Forelimb muscle (tissue), 1 donor: ENCODE measurements around the gene LUC7L3. TPM values are rescaled to one million over a fixed set of nuclear protein-coding genes. Genes with fewer than 3 reads are reported as not detected.
"Not testable (repeated sequence)": the region's sequence is repeated elsewhere in the genome, so short reads cannot be mapped to it uniquely, and the experiment has no call there.

Source experiments
- DNase-seq: peaks from one replicate; pipeline ENCODE4 v3.0.0-alpha.2; 2013; ENCODE audit warnings: low read depth
- polyA plus RNA-seq: library from polyadenylated mRNA; unstranded; fragments of 120-200 nt; gene quantifications from one replicate; pipeline ENCODE4 v1.2.1, GENCODE V29; 2013; ENCODE audit not compliant: insufficient read length

Gene LUC7L3
- polyA plus RNA-seq, 1 donor = 299 TPM

DNA sequence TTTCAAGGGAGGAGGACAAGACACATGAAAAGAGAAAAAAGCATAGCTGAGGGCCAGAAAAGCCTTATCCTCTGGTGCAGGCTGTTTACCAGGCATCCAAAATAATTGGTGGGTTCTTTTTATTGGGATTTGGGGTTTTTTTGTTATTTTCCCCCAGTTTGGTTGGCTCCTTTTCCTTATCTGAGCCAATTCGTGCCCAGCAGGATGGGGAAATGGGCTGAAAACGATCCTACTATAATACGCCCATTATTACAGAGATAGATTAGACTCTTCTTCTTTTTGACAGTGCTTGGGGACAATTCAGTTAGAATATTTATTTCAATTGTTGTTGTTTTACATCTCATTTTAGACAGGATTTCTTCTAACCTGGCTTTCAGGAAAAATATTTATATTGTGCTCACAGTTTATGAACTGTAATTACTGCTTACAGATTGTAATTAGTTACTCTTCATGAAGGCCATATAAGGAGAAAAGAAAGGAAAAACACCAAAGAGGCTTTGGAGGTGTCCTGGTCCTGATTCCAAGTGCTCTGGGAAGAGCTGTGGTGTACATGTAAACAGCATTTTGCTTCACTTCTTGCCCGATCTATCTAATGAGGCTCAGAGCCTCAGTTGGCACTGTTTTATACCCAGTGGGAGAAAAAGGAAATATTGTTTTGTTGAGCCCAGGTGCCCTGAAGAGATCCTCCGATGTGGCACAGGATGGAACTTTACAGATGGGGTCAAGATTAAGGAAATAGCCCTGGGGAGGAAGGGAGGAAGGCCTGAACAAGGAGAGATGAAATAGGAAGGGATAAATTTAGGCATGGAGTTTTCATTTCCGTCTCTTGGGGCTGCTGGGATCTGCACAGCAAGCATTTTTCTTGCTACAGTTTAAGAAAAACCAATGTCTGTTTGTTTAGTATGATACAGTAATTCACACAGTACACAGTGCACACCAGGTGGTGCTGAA is 11.1 kb upstream of the LUC7L3 start:
- DNase-seq = no peak

DNA sequence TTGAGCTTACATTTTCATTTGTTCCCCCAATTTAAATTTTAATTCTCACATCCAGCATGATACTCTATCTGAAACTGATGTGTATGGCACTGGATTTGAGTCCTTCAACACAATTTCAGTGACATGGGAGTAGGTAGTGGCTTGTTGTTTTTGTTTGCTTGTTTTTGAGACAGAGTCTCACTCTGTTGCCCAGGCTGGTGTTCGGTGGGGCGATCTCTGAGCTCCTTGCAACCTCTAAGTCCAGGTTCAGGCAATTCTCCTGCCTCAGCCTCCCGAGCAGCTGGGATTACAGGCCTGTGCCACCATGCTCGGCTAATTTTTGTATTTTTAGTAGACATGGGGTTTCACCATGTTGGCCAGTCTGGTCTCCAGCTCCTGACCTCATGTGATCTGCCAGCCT is 10.3 kb upstream of the LUC7L3 start:
- not testable (repeated sequence) for DNase-seq

DNA sequence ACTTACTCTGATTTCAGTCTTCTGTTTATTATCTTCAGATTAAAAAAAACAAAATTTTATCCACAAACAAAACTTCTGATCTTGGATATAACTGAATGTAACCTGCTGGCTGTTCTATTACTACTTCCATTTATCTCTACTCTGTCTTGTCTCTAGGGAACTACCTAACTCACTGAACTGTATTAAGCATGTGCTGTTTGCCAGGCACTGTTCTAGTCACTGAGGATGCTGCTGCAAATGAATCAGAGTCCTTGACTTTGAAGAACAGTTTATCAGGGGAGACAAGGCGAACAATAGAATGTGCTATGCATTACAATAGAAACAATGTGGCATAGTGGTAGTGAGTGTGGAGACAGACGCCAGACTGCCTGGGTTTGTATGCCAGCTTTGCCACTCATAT is 9.4 kb upstream of the LUC7L3 start:
- DNase-seq = no peak

DNA sequence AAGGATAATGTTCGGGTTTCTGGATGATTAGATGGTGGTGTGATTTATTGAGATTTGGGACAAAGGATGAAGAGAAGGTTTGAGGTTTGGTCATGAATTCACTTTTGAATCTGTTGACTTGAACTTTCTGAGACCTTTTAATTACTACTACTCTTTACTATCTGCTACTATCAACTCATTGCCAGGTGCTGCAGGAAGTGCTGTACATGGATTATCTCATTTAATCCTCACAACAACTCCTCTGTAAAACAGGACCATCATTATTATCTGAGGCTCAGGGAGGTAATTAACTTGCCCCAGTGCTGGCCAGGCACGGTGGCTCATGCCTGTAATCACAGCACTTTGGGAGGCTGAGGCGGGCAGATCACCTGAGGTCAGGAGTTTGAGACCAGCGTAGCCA is 8.8 kb upstream of the LUC7L3 start:
- no peak for DNase-seq

DNA sequence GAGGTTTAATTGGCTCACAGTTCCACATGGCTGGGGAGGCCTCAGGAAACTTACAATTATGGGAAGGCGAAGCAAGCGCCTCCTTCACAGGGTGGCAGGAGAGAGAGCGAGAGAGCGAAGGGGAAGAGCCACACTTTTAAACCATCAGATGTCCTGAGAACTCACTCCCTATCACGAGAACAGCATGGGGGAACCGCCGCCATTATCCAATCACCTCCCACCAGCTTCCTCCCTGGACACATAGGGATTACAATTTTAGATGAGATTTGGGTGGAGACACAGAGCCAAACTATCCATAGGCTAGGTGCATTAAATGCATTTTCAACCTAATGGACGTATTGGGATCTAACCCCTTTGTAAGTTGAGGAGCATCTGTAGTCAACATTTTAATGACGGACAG is 6.8 kb upstream of the LUC7L3 start:
- no peak for DNase-seq

DNA sequence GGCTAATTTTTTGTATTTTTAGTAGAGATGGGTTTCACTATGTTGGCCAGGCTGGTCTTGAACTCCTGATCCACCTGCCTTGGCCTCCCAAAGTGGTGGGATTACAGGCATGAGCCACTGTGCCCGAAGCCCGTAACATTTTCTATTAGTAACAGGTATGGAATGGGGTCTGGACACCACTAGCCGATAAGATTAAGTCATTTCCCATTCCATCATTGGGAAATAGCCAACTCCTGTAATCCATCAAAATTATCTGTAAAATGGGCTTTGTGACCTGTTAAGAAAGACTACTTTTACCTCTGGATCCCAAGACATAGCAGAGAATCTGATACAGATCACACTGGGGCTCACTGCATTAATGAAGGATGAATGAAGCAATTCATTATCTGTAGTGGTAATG is 3.9 kb upstream of the LUC7L3 start:
- DNase-seq = no peak

DNA sequence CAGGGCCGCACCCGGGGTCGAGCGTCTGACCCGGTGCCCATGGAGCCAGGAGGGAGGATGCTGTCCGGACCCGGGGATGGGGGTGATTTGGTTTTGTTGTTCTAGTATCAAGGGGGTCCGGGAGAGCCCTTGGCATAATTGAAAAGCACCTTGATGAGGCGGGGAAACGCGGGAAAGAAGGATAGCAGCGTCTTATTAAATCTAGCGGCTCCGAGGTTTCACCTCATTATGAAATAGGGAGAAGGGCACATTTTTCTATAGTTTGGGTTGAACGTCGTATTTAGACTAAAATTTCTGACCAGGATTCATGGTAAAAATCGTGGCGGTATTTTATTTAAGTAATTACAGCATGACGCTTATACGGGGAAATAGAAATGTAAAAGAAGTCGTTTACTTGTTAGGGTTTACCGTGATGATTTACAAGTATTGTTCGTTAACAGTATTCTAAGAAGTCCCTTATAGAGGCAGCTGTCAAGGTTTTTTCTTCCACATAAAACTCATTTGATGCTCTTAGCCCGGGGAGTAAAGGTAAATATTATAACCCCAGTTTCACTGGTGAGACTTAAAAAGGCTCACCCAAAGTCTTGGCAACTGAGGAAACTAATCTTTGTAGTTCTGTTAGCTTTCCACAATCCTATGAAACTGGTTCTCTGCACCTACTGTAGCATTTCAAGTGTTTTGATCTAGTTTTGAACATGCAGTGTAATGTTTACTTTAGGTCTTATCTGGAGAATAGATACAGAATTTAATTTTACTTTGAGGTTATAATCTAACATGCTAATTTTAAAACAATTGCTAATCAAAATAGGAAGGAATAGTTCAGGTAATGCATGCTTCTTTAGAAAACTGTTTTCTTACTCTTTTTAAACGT is 756 bp downstream of the LUC7L3 start:
- no peak for DNase-seq

DNA sequence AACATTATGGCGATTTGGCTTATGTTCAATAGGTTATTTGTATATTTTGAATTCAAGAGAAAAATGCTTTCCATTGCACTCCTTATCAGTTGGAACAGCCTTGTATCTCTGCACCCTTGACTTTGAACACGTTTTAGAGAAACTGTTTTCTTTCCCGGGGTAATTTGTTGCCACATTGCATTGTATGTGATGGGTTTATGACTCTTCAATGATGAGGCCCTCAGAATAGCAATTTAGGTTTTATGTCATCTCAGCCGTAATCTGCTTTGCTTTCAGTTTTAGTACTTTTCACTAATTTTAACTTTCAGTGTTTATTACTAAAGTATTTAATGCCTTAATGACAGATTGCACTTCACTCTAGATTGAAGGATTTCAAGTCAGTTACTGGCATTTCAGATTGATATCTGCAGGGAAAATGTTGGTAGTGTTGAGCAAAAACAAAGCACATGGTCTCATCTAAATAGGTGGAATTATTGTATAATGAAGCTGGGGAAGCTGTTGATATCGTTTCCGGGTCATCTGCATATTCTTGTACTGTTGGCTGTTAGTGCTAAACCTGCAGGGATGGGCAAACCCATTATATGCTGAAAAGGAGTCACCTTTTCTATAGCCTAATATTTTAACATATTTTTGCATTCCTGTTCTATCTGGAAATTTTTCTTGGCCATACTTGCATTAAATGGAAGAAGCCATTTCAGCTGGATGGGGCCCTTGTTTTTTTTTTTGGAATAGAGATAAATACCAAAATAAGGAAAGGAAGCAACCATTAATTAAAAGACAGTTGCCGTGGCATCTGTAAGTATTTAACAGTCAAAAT is 2.0 kb downstream of the LUC7L3 start:
- no peak for DNase-seq

DNA sequence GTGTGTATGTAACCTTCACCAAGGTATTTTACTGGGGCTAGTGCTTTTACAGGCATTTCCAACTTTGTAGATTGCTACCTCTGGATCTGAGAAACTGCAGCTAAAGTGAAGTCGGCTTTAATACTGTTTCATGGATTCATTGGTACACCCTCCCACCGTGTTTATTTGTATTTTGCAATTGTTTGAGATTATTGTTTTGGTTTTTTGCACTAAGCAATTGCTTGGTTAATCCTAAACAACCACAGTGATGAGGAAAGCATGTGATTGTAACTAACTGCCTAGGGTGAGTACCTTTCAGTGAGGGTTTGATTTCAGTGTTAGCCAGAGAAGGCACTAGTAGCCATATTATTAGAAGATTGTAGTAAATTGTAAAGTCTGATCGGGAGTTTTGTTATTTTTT is 3.3 kb downstream of the LUC7L3 start:
- no peak for DNase-seq

DNA sequence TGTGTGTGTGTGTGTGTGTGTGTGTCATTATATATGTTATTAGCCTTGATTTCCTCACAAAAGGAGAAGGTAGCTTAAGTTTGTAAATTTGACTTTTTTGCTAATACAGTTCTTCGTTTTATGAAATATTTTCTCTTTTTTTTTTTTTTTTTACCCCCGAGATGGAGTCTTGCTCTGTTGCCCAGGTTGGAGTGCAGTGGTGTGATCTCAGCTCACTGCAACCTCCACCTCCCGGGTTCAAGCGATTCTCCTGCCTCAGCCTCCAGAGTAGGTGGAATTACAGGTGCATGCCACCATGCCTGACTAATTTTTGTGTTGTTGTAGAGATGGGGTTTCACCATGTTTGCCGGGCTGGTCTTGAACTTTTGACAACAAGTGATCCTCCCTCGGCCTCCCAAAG is 5.2 kb downstream of the LUC7L3 start:
- DNase-seq = not testable (repeated sequence)

DNA sequence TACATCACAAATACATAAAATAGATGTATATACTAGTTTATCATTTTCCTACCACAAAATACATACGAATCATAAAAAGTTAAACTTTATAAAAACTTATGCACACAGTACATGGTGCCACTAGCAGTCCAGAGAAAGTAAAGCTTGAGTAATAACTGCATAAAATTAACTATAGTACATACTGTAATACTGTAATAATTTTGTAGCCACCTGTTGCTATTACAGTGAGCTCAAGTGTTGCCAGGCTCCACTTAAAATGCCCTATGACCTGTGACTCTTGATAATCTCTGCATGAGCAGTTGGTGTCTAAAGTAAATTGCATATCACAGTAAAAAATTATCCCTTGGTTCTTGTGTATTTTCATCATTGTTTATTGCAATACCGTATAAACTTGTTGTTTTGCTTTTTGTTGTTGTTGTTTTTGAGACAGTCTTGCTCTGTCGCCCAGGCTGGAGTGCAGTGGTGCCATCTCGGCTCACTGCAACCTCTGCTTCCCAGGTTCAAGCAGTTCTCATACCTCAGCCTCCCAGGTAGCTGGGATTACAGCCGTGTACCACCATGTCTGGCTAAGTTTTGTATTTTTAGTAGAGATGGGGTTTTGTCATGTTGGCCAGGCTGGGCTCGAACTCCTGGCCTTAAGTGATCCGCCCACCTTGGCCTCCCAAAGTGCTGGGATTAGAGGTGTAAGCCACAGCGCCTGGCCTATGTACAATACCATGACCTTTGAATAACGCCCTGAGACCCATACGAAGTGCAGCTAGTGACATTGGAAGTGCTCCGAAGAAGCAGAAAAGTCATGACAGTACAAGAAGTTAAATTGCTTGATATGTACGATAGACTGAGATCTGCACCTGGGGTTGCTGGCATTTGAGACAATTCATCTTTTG is 6.6 kb downstream of the LUC7L3 start:
- no peak for DNase-seq

DNA sequence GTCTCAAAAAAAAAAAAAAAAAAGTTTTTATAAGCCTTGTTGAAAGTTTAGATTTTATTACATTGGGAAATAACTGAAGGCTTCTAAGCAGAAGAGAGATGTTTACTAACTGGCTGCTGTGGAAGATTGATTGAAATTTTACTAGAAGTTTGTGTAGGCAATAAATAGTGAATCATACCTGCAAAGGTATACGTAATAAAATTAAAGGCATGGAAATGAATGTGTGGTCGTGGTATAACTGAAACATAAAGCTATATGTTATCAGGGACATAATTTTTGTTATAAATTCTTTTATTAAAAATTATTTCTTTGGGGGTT is 8.7 kb downstream of the LUC7L3 start:
- DNase-seq = no peak

DNA sequence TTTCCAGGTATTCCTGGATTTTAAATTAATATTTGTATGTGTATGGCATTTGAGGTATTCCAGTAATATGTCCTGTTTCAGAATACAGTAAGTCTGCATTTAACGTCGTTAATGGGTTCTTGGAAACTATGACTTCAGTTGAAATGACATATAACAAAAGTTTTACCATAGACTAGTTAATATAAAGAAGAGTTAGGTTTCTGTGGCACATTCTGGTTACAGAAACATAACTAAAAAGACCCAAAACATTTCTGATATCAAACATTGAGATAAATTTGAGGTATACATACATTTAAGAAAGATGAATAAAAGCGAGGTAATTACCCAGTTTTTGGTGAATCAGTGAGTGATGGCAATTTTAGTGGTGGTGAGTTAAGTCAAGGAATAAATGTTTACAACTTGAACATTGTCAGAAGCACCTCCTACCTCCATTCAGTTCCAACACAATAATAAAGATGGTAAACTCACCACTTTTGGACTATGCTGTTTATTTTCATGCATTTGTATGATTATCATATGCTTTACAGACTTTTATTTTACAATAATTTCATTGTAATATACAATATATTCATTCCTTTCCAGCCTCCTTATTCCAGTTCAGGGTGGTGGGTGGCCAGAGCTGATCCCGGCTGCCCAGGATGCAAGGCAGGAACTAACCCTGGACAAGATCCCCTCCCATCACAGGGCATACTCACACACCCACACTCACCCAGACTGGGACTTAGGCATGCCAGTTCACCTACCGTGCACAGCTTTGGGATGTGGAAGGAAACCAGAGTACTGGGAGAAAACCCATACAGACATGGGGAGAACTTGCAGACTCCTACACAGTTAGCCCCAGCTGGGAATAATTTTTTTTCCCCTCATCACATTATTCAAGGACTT is 9.7 kb downstream of the LUC7L3 start:
- DNase-seq = no peak

DNA sequence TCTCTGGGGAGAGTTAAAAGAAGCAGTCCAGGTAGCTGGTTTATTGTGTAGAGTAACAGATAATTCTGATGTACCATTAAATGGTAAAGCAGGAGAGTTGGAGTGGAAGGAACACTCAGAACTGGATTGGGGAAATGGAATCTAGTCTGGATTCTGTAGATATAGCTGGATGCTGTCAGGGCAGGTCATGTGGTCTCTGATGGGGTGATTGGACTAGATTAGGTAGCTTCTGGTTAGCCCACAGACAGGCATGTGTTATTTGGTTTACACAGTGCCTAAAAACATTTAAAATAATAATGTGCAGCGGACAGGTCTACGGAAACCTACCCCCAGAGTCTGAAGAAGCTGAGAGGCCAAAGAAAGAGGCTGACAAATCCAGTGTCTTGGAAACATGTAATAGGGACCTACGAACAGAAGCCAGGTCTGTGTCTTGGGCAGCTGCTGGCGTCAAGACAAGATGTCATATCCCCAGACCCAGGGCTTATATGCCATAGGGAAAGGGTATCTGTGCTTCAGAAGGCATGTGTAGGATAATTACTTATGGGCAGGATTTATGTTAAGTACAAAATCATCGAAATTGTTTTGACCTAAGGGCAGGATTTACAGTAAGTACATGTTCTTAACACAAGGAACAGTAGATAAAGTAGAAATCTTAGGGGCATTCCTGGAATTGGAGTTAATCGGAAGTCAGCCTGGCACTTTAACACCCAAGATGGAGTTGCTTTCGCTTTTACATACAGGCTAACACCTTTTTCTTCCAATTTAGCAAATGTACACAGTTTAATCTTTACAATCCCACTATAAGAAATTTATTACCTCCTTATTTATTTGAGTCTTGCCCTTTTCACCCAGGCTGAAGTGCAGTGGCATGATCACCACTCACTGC is 12.4 kb downstream of the LUC7L3 start:
- DNase-seq = no peak

DNA sequence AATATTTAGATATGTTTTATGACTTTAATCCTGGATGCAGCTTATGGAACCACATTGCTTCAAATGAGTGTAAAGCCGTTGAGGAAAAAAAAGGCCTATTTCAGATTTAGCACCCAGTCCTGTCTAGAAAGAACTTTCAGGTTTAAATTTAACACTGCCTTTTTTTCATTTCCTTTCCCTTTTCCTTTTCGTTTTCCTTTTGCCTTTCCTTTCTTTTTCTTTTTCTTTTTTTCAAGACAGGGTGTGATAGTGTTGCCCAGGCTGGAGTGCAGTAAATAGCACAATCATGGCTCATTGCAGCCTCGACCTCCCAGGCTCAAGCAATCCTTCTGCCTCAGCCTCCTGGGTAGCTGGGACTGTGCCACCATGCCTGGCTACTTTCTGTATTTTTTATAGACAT is 15.9 kb downstream of the LUC7L3 start:
- DNase-seq = no peak

DNA sequence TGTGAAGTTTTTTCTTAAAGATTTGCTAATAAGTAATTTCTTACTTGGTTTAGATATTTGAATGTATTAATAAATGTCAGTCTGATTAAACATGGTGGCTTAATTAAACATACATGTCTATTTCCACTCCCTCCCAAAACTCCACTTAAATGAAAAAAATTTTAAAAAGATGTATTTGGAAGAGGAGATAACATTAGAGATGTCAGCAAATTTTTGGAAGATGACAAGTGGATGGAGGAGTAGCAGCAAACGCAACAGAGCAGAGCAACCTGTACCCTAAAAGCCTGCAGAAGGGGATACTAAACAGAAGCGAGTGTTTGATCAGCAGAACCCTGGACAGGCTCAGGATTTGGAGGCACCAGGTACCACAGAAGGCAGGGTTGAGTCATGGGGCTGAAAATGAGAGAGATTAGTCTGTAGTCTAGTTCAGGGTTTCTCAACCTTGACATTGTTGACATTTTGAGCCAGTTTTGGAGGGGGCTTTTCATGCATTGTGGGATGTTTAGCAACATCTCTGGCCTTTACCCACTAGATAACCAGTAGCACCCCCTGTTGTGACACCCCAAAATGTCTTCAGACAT is 17.8 kb downstream of the LUC7L3 start:
- DNase-seq = no peak

DNA sequence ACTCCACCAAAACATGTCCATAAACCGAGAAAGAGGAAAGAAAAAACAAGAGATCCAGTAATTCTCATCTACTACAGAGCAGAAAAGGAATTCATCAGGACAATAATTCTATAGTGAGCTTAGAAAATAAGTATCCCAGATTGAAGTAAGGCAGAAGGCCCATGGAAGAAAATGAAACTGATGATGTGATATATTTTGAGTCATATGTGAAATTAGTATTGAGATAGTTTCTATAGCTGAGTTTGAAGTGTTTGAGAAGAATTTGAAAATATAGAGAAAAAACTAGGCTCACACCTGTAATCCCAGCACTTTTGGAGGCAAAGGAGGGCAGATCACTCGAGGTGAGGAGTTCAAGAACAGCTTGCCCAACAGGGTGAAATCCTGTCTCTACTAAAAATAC is 19.7 kb downstream of the LUC7L3 start:
- no peak for DNase-seq

DNA sequence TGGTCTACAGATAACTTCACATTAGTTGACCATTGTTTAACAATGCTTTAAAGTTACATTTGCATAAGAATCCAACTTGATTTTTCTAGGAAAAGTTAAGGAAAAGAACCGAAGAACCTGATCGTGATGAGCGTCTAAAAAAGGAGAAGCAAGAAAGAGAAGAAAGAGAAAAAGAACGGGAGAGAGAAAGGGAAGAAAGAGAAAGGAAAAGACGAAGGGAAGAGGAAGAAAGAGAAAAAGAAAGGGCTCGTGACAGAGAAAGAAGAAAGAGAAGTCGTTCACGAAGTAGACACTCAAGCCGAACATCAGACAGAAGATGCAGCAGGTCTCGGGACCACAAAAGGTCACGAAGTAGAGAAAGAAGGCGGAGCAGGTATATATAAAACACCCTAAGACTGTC is 26.2 kb downstream of the LUC7L3 start:
- no peak for DNase-seq

DNA sequence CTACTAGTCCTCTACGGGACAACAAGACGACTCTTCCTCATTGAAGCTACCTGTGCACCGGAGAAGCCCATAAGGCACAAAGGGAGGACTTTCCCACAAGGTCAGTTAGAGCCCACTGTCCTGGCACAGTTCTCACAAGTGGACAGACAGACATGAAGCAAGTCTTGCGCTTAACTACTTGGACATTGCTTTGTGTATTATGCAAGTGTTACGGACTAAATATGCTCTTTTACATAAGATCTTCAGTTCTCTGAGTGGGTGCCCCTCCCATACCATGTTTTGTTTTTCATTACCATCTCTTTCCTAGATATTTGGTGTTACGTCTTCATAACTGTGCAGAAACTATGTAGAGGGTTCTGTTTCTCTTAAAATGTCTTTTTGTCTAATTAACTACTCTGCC is 29.8 kb downstream of the LUC7L3 start:
- no peak for DNase-seq
